SH-SY5Y (cell line): ENCODE measurements around the gene ADGRD2.

ENCODE experiments used
- GATA2 ChIP-seq: IDR thresholded peaks from 2 replicates; pipeline ENCODE4 v1.6.1; 2011; ENCODE audit warnings: mild to moderate bottlenecking, low read depth, low read length
- GATA3 ChIP-seq: IDR thresholded peaks from 2 replicates; pipeline ENCODE4 v1.6.1; 2011; ENCODE audit warnings: low read depth, mild to moderate bottlenecking, low read length, moderate library complexity

Gene ADGRD2

GRCh38 chr9:124498040-124498439 lies 47.8 kb downstream of the ADGRD2 start:
- TF ChIP-seq GATA3 (no peak), GATA2 (no peak)

DNA sequence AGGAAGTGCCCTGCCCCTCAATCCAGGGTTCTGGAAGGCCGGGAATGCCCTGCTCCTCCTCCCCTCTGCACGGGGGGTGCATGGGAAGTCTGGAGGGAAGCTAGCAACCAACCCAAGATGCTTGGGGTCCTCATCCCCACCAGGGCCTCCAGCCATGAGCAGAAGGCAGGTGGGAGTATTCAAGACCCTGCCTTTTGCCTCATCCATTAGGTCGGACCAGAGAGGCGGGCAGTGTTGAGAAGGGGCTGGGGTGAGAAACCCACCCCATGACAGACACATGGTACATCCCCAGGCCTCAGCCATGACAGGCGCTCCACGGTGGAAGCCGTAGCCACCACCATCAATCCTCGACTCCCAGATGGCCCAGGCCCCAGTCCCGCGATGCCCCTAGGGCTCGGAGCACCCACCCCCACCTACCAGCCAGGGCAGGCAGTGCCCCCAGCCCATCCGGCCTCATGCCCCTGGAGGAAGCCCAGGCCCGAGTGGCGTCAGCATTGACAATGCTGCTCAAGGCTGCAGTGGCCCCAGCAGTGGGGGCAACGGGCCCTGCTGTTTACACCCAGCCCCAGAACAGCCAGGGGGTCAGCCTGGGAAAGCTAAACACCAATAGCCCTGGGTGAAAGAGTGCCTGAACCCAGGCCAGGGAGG lies 48.4 kb downstream of the ADGRD2 start:
- TF ChIP-seq GATA2 (no peak), GATA3 (no peak)

GRCh38 chr9:124499216-124499615 lies 49.0 kb downstream of the ADGRD2 start:
- no peak for TF ChIP-seq GATA3
- TF ChIP-seq GATA2, result no peak

- TF ChIP-seq GATA2, result no peak
- TF ChIP-seq GATA3, result no peak
Observed at GRCh38 chr9:124500028-124500795, 50.0 kb downstream of the ADGRD2 start.

GRCh38 chr9:124500796-124501611 lies 50.8 kb downstream of the ADGRD2 start:
- TF ChIP-seq GATA2 (no peak), GATA3 (no peak)

- TF ChIP-seq GATA2 (no peak), GATA3 (no peak)
Observed at GRCh38 chr9:124501771-124502320, 51.6 kb downstream of the ADGRD2 start.

- no peak for TF ChIP-seq GATA2
- no peak for TF ChIP-seq GATA3
Observed at GRCh38 chr9:124502711-124503702, 52.8 kb downstream of the ADGRD2 start.

DNA sequence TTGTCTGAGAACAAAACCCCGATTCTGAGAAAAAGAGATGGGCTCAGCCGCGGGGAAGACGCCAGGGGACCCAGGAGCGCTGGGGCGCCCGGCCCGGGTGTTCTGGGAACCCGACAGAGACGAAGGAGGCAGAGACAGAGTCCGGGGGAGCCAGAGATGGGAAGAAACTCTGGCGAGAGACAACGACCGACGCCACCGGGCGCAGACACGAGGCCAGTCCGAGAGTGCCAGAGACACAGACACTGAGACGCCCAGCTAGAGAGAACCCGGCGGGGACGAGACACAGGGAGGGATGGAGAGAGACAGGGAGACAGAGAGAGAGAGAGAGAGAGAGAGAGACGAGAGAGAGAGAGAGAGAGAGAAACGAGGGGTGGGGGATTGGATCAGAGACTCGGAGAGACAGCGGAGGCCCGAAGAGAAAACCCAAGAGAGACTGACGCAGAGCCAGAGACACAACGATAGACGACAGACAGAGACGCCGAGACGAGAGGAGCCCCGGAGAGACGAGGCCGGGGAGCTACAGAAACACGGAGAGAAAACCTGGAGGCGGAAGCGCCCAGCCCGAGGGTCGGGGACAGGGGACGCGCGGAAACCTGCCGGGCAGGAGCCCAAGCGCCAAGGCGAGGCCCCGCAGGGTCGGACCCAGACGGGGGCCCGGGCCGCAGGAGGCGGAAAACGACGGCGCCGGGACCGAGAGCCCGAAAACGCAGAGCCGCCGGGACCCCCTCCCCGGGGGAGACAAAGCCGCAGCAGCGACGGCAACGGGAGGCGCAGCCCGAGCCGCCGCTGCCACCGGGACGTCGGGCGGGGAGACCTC lies 53.7 kb downstream of the ADGRD2 start:
- TF ChIP-seq GATA3 (no peak), GATA2 (no peak)

DNA sequence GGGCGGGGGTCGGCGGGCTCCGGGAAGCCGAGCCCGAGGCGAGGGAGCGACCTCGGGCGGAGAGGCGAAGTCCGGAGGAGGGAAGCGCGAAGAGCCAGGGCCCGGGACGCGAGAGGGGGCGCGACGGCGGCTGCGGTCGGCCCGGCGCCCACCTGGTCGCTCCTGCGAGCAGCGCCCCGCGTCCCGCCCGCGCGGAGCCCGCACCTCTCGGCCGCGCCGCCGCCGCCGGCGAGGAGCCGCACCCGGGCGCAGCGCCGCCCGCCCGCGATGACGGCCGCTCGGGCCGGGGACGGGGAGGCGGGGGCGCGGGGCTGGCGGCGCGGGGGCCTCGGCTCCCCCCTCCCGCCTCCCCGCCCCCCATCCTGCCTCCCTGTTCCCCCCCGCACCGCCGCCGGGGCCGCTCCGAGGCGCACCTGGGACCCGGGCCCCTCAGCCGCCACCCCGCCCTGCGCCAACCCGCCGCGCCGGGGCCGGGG lies 54.3 kb downstream of the ADGRD2 start:
- TF ChIP-seq GATA3 (no peak), GATA2 (no peak)

DNA sequence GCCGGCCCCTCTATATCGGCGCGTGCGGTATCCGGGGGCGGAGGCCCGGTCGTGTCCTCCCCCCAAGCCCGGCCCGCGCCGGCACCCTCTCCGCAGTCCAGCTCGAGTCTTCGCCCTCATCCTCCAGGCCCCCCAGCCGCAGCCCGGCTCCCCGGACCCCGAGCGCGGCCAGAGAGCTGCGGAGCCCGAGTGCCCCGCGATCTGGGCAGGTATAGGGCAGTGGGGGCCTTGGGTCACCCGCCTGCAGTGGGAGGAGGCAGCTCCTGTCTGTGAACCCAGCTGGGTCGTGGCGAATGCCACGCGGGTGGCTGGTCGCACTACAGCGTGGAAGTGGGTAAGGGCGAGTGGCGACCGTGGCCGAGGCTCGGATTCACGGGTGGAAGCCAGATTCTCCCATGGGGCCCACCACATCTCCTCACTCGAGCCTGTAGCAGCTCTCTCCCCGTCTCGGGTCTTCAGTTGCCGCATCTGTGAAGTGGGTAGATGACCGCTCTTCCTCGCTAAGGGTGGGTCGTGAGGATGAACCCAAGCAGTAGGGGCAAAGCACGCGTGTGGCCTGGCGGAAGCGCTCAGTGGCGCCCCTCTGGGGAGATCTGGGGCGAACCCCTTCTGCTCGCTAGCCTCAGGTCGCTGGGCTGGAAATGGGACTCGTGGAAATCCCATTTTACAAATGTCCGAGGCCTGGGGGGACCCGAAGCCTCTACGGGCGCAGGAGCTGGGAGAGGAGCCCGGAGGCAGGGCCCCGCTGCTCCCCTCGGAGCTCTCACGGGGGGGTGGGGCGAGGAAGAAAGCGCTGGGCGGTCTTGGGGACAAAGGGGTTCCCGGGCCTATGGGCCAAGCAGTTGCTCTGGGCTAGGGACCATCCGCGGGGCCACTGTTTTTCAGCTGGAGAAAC lies 55.0 kb downstream of the ADGRD2 start:
- TF ChIP-seq GATA3 (no peak), GATA2 (no peak)

DNA sequence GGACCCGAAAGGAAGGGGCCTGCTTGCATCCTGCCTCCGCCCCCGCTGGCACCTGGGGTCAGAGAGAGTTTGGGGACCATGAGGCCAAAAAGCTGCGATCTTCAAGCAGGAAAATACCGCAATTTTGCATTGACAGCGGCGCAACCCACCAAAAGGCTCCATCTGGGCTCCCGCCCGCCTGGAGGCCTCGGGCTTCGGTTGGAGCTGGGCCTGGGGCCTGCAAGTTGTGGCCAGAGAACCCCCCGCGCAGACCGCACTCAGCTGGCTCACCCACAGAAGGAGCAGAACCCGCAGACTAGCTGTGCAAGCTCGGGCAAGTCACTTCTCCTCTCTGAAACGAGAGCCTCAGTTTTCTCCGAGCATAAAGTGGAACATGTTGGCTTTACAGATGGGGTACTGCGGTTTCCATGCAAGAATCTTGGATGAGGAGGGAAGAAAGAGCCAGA lies 55.7 kb downstream of the ADGRD2 start:
- TF ChIP-seq GATA2 (no peak), GATA3 (no peak)
